Mesothelial cell of epicardium (in vitro differentiated cells): ENCODE results near the gene SYT17. TPM values are rescaled to one million over a fixed set of nuclear protein-coding genes. Genes with fewer than 3 reads are reported as not detected.

Experiments
- DNase-seq, 2 experiments: peaks; one replicate each; pipeline ENCODE4 v3.0.0; 2021; ENCODE audit warnings: low spot score in 2 of 2; ENCODE audit not compliant: unreplicated experiment in 2 of 2
- H3K27ac Mint-ChIP-seq: 2 replicates; pipeline ENCODE4 v1.8.0; 2021; ENCODE audit warnings: mixed read lengths
- H3K27me3 Mint-ChIP-seq: 2 replicates; pipeline ENCODE4 v1.8.0; 2021; ENCODE audit warnings: low read depth, mixed read lengths
- H3K36me3 Mint-ChIP-seq: 2 replicates; pipeline ENCODE4 v1.8.0; 2021; ENCODE audit warnings: mixed read lengths
- H3K4me1 Mint-ChIP-seq: 2 replicates; pipeline ENCODE4 v1.8.0; 2021; ENCODE audit warnings: mixed read lengths
- H3K4me3 Mint-ChIP-seq: 2 replicates; pipeline ENCODE4 v1.8.0; 2021; ENCODE audit warnings: mild to moderate bottlenecking, moderate library complexity, mixed read lengths
- H3K9me3 Mint-ChIP-seq: 2 replicates; pipeline ENCODE4 v1.8.0; 2021; ENCODE audit warnings: mixed read lengths
- CTCF ChIP-seq: fragments of 200-600 bp; sonication (generic); IDR thresholded peaks from one replicate; pipeline ENCODE4 v1.5.0; 2021; ENCODE audit warnings: antibody characterized with exemption; ENCODE audit not compliant: unreplicated experiment
- total RNA-seq: library from RNA; stranded (reverse); gene quantifications from 3 replicates; pipeline ENCODE4 v1.2.1, GENCODE V29; 2021

SYT17 gene
- total RNA-seq, 1 donor from 2014 or later, result 7.4 TPM

- H3K9me3 Mint-ChIP-seq, result no peaks in the 10 kb centered on the region
- no peak for TF ChIP-seq CTCF
- H3K27me3 Mint-ChIP-seq, result peaks cover 12% of the 10 kb centered on the region
- no peaks in the 10 kb centered on the region for H3K36me3 Mint-ChIP-seq
- no peak for DNase-seq
- H3K4me3 Mint-ChIP-seq, result no peak overlapping the region
- no peak overlapping the region for H3K27ac Mint-ChIP-seq
- no peaks in the 10 kb centered on the region for H3K4me1 Mint-ChIP-seq
Observed at GRCh38 chr16:19301931-19302330, 133.9 kb downstream of the SYT17 start.

GRCh38 chr16:19304750-19305149, 136.7 kb downstream of the SYT17 start:
- Mint-ChIP-seq H3K9me3 (no peaks in the 10 kb centered on the region), H3K27ac (no peak overlapping the region)
- TF ChIP-seq CTCF, result no peak

DNA sequence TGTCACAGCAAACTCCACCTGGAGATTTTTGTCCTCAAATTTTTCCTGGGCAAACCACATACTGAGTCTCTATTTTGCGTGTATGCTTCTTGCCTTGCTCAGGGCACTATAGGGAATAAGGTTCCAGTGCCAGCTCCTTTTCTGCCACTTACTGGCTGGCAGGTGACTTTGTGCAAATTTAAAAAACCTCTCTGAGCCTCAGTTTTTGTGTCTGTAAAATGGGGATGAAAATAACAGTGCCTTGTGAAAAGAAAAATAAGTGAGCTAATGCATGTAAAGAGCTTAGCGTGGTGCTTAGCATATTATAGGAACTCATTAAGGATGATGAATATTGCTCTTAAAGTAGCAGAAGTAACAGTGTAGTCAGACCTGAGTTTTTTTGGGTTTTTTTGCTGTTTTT, 137.4 kb downstream of the SYT17 start:
- peaks cover 8% of the 10 kb centered on the region for H3K27me3 Mint-ChIP-seq
- no peak for DNase-seq
- H3K27ac Mint-ChIP-seq, result no peak overlapping the region
- H3K9me3 Mint-ChIP-seq, result no peaks in the 10 kb centered on the region
- no peak for TF ChIP-seq CTCF
- H3K36me3 Mint-ChIP-seq, result no peaks in the 10 kb centered on the region
- no peaks in the 10 kb centered on the region for H3K4me1 Mint-ChIP-seq
- no peak overlapping the region for H3K4me3 Mint-ChIP-seq

More at GRCh38 chr16:19304750-19305149, 136.7 kb downstream of the SYT17 start:
- Mint-ChIP-seq H3K36me3 (no peaks in the 10 kb centered on the region), H3K4me3 (no peak overlapping the region), H3K4me1 (no peaks in the 10 kb centered on the region), H3K27me3 (peaks cover 8% of the 10 kb centered on the region)
- no peak for DNase-seq

DNA sequence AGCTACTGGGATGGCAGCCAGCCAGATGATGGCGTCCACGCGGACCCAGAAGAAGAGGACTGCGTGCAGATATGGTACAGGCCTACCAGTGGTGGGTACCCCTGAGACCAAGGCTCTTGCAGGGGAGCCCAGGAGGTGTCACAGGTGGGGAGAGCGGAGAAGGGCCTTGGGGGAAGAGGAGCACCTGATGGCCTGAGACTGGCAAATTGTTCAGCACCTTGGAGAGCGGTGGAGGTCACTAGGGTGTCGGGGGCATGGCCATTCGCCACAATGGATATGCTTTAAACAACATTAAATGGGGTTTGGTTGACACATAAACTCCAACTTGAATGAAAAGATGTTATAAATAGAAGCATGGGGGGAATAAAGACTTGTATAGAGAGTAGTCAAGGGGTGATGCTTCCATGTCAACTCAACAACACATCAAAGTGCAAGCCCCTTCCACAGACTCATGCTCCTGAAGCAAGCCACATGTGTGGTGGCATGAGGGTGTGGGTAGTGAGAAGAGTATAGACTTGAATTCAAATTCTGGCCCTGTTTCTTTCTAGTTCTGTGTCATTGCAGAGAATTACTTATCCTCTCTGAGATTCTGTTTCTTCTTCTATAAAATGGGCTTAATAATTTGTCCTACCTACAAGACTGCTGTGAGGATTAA, 139.7 kb downstream of the SYT17 start:
- no peak for TF ChIP-seq CTCF
- H3K4me3 Mint-ChIP-seq, result no peak overlapping the region
- H3K36me3 Mint-ChIP-seq, result no peaks in the 10 kb centered on the region
- no peak overlapping the region for H3K27ac Mint-ChIP-seq
- no peaks in the 10 kb centered on the region for H3K4me1 Mint-ChIP-seq
- peaks cover 5% of the 10 kb centered on the region for H3K9me3 Mint-ChIP-seq
- DNase-seq, result no peak
- peaks cover 7% of the 10 kb centered on the region for H3K27me3 Mint-ChIP-seq

- TF ChIP-seq CTCF, result no peak
- H3K9me3 Mint-ChIP-seq, result peaks cover 11% of the 10 kb centered on the region
- H3K4me1 Mint-ChIP-seq, result no peaks in the 10 kb centered on the region
- H3K27ac Mint-ChIP-seq, result no peak overlapping the region
- no peak for DNase-seq
- no peak overlapping the region for H3K4me3 Mint-ChIP-seq
- H3K36me3 Mint-ChIP-seq, result no peaks in the 10 kb centered on the region
- H3K27me3 Mint-ChIP-seq, result peaks cover 5% of the 10 kb centered on the region
Observed at GRCh38 chr16:19308392-19308791, 140.4 kb downstream of the SYT17 start.
